CD4-positive, CD25-positive, alpha-beta regulatory T cell (primary cell): ENCODE data around the gene IL11. TPM values are rescaled to one million over a fixed set of nuclear protein-coding genes. Genes with fewer than 3 reads are reported as not detected.

Source experiments
- ATAC-seq, 2 donors: fragments of 150-1000 bp; cut with Tn5 transposase; one replicate each; pipeline ENCODE4 v1.10.0; 2021; ENCODE audit warnings: low read depth in 2 of 2, moderate number of reproducible peaks in 2 of 2, moderate library complexity in 1 of 2
- DNase-seq, 3 donors: peaks; one replicate each; pipeline versions ENCODE4 v3.0.0 to v3.0.0-alpha.2; 2012 to 2022; ENCODE audit warnings: mixed read lengths in 1 of 3
- H3K27ac ChIP-seq: one replicate; pipeline ENCODE4 v1.7.0; 2013; ENCODE audit warnings: mild to moderate bottlenecking, low read length; ENCODE audit not compliant: insufficient read depth, poor library complexity, severe bottlenecking
- H3K27me3 ChIP-seq: one replicate; pipeline ENCODE4 v1.7.0; 2013; ENCODE audit warnings: low read length; ENCODE audit not compliant: control insufficient read depth, insufficient read depth
- H3K36me3 ChIP-seq: one replicate; pipeline ENCODE4 v1.7.0; 2013; ENCODE audit warnings: mild to moderate bottlenecking, low read length, moderate library complexity; ENCODE audit not compliant: control insufficient read depth, insufficient read depth
- H3K4me1 ChIP-seq: 2 replicates; pipeline ENCODE4 v1.7.0; 2013; ENCODE audit warnings: mild to moderate bottlenecking, low read length; ENCODE audit not compliant: insufficient read depth, control insufficient read depth, poor library complexity, severe bottlenecking
- H3K4me3 ChIP-seq: one replicate; pipeline ENCODE4 v1.7.0; 2013; ENCODE audit warnings: low read depth, mild to moderate bottlenecking, low read length, moderate library complexity
- H3K9me3 ChIP-seq, 2 experiments: 1 replicate in 1 of 2; 2 replicates in 1 of 2; pipeline ENCODE4 v1.7.0; 2013; ENCODE audit warnings: low read length in 2 of 2, mild to moderate bottlenecking in 1 of 2, moderate library complexity in 1 of 2; ENCODE audit not compliant: control insufficient read depth in 2 of 2
- H3K27ac Mint-ChIP-seq, 3 donors: one replicate each; pipeline ENCODE4 v1.8.0; 2020 to 2022; ENCODE audit warnings: mild to moderate bottlenecking in 3 of 3, mixed read lengths in 3 of 3, moderate library complexity in 2 of 3
- H3K27me3 Mint-ChIP-seq: one replicate; pipeline ENCODE4 v1.8.0; 2022; ENCODE audit warnings: mild to moderate bottlenecking, mixed read lengths
- H3K36me3 Mint-ChIP-seq: one replicate; pipeline ENCODE4 v1.8.0; 2020; ENCODE audit warnings: mixed read lengths
- H3K4me1 Mint-ChIP-seq, 4 donors: one replicate each; pipeline ENCODE4 v1.8.0; 2020 to 2022; ENCODE audit warnings: mixed read lengths in 4 of 4, mild to moderate bottlenecking in 1 of 4
- H3K4me3 Mint-ChIP-seq, 4 donors: one replicate each; pipeline ENCODE4 v1.8.0; 2020 to 2022; ENCODE audit warnings: mild to moderate bottlenecking in 4 of 4, mixed read lengths in 4 of 4, moderate library complexity in 3 of 4
- H3K9me3 Mint-ChIP-seq, 7 donors: one replicate each; pipeline ENCODE4 v1.8.0; 2020 to 2022; ENCODE audit warnings: mixed read lengths in 7 of 7, mild to moderate bottlenecking in 3 of 7, moderate library complexity in 2 of 7
- polyA plus RNA-seq, 4 donors: library from polyadenylated mRNA; unstranded; fragments of 300-500 nt; fragmentation: Illumina TruSeq; gene quantifications; one replicate each; pipeline ENCODE4 v1.2.3, GENCODE V29; 2021
- total RNA-seq: library from RNA; stranded (reverse); gene quantifications from one replicate; pipeline ENCODE4 v1.2.3, GENCODE V29; 2022

The IL11 gene
- total and polyA plus RNA-seq, 5 donors from 2014 or later: not detected

GRCh38 chr19:55400281-55401087 lies 30.2 kb upstream of the IL11 start:
- H3K4me1 ChIP-seq: peaks cover 8% of the 10 kb centered on the region
- peaks cover 30% of the 10 kb centered on the region for H3K36me3 ChIP-seq
- DNase-seq (no peak), ATAC-seq (no peak)
- Mint-ChIP-seq H3K4me1 (peaks cover 7 to 19% (median 11%) of the 10 kb centered on the region in 4 donors), H3K27ac (no peak overlapping the region), H3K9me3 (no peaks in the 10 kb centered on the region), H3K4me3 (peak overlapping the region in 1 of 4 donors; percentile 41), H3K36me3 (peaks cover 13% of the 10 kb centered on the region), H3K27me3 (peaks cover under 1% of the 10 kb centered on the region)
- no peak overlapping the region for H3K27ac ChIP-seq
- H3K4me3 ChIP-seq: no peak overlapping the region
- H3K9me3 ChIP-seq: no peaks in the 10 kb centered on the region
- no peaks in the 10 kb centered on the region for H3K27me3 ChIP-seq

GRCh38 chr19:55398200-55398925 lies 28.1 kb upstream of the IL11 start:
- ATAC-seq (no peak), DNase-seq (peak in 1 of 3 donors; percentile 44)
- H3K4me1 ChIP-seq: peaks cover 7% of the 10 kb centered on the region
- Mint-ChIP-seq H3K27me3 (no peaks in the 10 kb centered on the region), H3K9me3 (no peaks in the 10 kb centered on the region), H3K4me3 (peak overlapping the region in 2 of 4 donors; percentile 29 to 51), H3K4me1 (peaks cover 7 to 10% (median 9%) of the 10 kb centered on the region in 4 donors), H3K27ac (no peak overlapping the region), H3K36me3 (peaks cover 12% of the 10 kb centered on the region)
- H3K27ac ChIP-seq: no peak overlapping the region
- H3K27me3 ChIP-seq: no peaks in the 10 kb centered on the region
- H3K36me3 ChIP-seq: peaks cover 28% of the 10 kb centered on the region
- peak overlapping the region; percentile 52 for H3K4me3 ChIP-seq
- H3K9me3 ChIP-seq: no peaks in the 10 kb centered on the region

GRCh38 chr19:55392820-55393761 lies 22.8 kb upstream of the IL11 start:
- peaks cover 7 to 41% (median 23%) of the 10 kb centered on the region in 4 donors for H3K4me1 Mint-ChIP-seq
- H3K36me3 Mint-ChIP-seq: peaks cover 19% of the 10 kb centered on the region
- no peaks in the 10 kb centered on the region for H3K27me3 ChIP-seq
- H3K27me3 Mint-ChIP-seq: no peaks in the 10 kb centered on the region
- ATAC-seq: no peak
- H3K4me3 Mint-ChIP-seq: peak overlapping the region in 1 of 4 donors; percentile 54
- peaks cover 29% of the 10 kb centered on the region for H3K36me3 ChIP-seq
- peak overlapping the region in 2 of 3 donors; percentile 62 to 80 for H3K27ac Mint-ChIP-seq
- no peak overlapping the region for H3K27ac ChIP-seq
- no peak overlapping the region for H3K4me3 ChIP-seq
- no peak for DNase-seq
- H3K9me3 ChIP-seq: no peaks in the 10 kb centered on the region
- H3K4me1 ChIP-seq: peaks cover 17% of the 10 kb centered on the region
- H3K9me3 Mint-ChIP-seq: no peaks in the 10 kb centered on the region

- no peaks in the 10 kb centered on the region for H3K9me3 Mint-ChIP-seq
- Histone ChIP-seq H3K27ac (no peak overlapping the region), H3K9me3 (no peaks in the 10 kb centered on the region), H3K4me1 (peaks cover 29% of the 10 kb centered on the region), H3K27me3 (no peaks in the 10 kb centered on the region), H3K36me3 (peaks cover 39% of the 10 kb centered on the region), H3K4me3 (no peak overlapping the region)
- H3K36me3 Mint-ChIP-seq: peaks cover 19% of the 10 kb centered on the region
- peaks cover 5 to 51% (median 25%) of the 10 kb centered on the region in 4 donors for H3K4me1 Mint-ChIP-seq
- H3K27me3 Mint-ChIP-seq: no peaks in the 10 kb centered on the region
- H3K4me3 Mint-ChIP-seq: peak overlapping the region in 2 of 4 donors; percentile 27 to 60
- peak overlapping the region in 1 of 3 donors; percentile 52 for H3K27ac Mint-ChIP-seq
- ATAC-seq (no peak), DNase-seq (no peak)
Measured at GRCh38 chr19:55391702-55392615, 21.7 kb upstream of the IL11 start.

GRCh38 chr19:55391191-55391670 lies 21.0 kb upstream of the IL11 start:
- ATAC-seq (no peak), DNase-seq (no peak)
- Histone ChIP-seq H3K27me3 (no peaks in the 10 kb centered on the region), H3K9me3 (no peaks in the 10 kb centered on the region), H3K4me1 (peaks cover 35% of the 10 kb centered on the region), H3K36me3 (peaks cover 41% of the 10 kb centered on the region), H3K27ac (no peak overlapping the region), H3K4me3 (no peak overlapping the region)
- Mint-ChIP-seq H3K4me3 (peak overlapping the region in 1 of 4 donors; percentile 80), H3K36me3 (peaks cover 26% of the 10 kb centered on the region), H3K27me3 (no peaks in the 10 kb centered on the region), H3K27ac (peak overlapping the region in 1 of 3 donors; percentile 52), H3K4me1 (peaks cover 5 to 58% (median 28%) of the 10 kb centered on the region in 4 donors), H3K9me3 (no peaks in the 10 kb centered on the region)

GRCh38 chr19:55390461-55390880 lies 20.2 kb upstream of the IL11 start:
- Histone ChIP-seq H3K9me3 (no peaks in the 10 kb centered on the region), H3K36me3 (peaks cover 41% of the 10 kb centered on the region), H3K27me3 (no peaks in the 10 kb centered on the region), H3K4me3 (no peak overlapping the region), H3K27ac (no peak overlapping the region), H3K4me1 (peaks cover 35% of the 10 kb centered on the region)
- H3K27ac Mint-ChIP-seq: peak overlapping the region in 1 of 3 donors; percentile 19
- no peak for DNase-seq
- peaks cover 0 to 2% (median 0%) of the 10 kb centered on the region in 7 donors for H3K9me3 Mint-ChIP-seq
- H3K4me3 Mint-ChIP-seq: peak overlapping the region in 2 of 4 donors; percentile 70 to 80
- H3K36me3 Mint-ChIP-seq: peaks cover 30% of the 10 kb centered on the region
- H3K4me1 Mint-ChIP-seq: peaks cover 5 to 62% (median 33%) of the 10 kb centered on the region in 4 donors
- ATAC-seq: no peak
- H3K27me3 Mint-ChIP-seq: no peaks in the 10 kb centered on the region
